Measurements from ENCODE around the gene ST3GAL4. TPM values are rescaled to one million over a fixed set of nuclear protein-coding genes. Genes with fewer than 3 reads are reported as not detected.

Gene ST3GAL4
- total RNA-seq, 1 experiment from 2014 or later: 39.6 TPM

DNA sequence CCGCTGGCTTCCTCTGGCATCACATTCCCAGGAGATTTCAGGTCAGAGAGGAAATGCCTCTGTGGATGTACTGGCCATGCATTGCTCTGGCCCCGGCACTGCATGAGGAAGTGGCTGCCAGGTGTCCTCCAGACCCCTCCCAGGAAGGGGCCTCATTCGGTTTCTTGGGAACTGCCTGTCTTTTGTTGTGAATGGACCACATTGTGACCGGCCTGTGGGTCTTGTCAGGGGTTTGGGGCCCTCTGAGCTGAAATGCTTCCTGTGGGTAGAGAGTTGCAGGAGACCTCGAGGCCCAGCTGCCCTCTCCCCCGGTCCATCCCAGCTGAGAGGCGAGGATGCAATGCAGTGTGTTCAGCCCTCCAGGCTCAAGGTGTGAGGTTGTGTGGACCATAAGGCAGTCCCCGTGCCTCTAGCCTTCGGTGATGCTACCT is 18.8 kb upstream of the ST3GAL4 start:
- H3K9me3 ChIP-seq (replicated peaks): no peaks in the 10 kb centered on the region
- H3K4me1 ChIP-seq: peaks cover 57% of the 10 kb centered on the region
- peak; percentile 63 to 69 for DNase-seq
- H3K36me3 ChIP-seq: no peaks in the 10 kb centered on the region; the same call in 1 of the 2 replicates
- H3K27me3 ChIP-seq: no peaks in the 10 kb centered on the region
- peak overlapping the region; percentile 80 for H3K27ac ChIP-seq
- no peak overlapping the region for H3K4me3 ChIP-seq

DNA sequence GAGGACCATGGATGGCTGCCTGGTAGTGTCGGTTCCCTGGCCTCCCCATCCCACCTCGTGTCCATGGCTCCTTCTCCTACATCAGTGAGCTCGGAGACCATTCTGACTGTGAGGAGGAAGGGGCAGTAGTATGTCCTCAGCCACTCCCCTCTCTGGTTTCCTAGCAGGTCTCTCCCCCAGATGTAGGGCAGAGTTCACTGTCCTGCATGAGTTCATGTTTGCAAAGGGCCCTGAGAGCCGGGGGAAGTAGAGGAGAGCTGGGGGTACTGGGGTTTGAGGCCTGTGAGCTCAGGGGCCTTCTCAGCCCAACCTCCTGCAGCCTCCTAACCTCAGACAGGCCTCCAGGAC is 18.4 kb upstream of the ST3GAL4 start:
- no peaks in the 10 kb centered on the region for H3K9me3 ChIP-seq (replicated peaks)
- H3K27ac ChIP-seq: peak overlapping the region; percentile 80
- H3K4me1 ChIP-seq: peaks cover 61% of the 10 kb centered on the region
- no peak for DNase-seq
- H3K27me3 ChIP-seq: no peaks in the 10 kb centered on the region
- H3K4me3 ChIP-seq: no peak overlapping the region
- no peaks in the 10 kb centered on the region; the same call in 1 of the 2 replicates for H3K36me3 ChIP-seq

DNA sequence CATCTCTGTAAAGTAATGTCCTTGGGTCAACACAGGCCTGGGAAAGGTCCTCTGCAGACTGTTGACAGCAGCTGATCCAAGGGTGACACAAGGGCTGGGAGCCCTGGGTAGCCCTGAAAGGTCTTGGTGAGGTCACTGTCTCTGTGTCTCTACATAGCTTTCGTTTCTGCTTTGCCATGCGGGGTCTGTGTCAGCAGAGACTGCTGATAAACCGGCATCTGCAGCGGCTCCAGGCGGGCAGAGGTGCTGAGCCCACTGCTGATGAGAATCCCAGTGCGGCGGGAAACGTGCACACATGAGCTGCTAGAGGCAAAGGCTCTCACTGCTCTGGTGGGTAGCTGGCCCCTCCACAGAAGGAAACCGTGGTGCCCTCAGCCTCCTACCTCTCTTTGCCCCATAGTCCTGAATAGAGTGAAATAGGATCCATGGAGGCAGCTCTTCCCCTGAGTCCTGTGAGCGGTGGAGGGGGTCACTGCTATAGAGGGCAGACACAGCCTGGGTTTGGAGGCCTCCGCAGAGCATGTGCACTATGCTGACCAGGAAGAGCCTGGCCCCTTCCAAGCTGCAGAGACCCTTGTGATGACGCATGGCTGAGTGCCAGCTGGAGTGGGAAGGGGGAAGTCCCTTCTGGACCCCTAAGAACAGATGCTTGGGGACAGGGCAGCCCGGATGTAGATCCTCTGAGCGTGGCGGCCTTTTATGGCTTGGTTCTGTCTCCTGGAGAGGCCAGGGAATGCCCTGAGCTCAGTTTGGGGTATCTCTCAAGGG is 17.8 kb upstream of the ST3GAL4 start:
- Histone ChIP-seq H3K27me3 (no peaks in the 10 kb centered on the region), H3K4me1 (peaks cover 66% of the 10 kb centered on the region), H3K36me3 (no peaks in the 10 kb centered on the region; the same call in 1 of the 2 replicates), H3K27ac (peak overlapping the region; percentile 80), H3K9me3 (replicated peaks) (no peaks in the 10 kb centered on the region), H3K4me3 (no peak overlapping the region)
- DNase-seq: no peak

DNA sequence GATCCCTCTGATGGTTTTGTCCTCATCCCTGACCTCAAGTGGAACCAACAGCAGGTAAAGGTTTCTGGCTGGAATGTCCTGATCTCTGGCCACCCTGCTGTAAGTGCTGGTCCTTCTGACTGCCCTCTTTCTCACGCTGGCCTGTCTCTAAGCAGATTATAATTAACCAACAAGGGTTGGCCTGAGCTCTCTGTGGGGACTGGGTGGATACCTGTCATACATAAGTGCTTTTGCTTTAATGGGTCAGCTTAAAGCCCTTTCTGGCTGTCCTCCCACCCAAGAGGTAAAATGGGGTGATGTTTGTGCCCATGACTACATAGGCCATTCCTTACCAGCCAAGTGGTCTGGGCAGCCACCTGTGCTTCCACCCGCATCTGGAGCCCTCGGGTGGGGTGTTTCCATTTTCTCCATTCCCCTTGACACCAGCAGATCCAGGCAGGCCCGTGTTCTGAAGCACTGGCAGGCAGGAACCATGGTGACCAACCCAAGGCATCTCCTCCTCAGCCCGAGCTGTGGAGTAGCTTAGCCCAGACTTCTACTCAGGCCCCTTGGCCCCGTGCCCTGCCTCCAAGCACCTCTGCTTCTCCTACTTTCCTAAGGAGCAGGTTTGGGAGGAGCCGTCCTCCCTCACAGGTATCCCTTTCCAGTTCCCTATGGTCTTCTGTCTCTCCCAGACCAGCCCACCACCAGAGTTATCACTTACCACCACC is 17.0 kb upstream of the ST3GAL4 start:
- Histone ChIP-seq H3K27me3 (no peaks in the 10 kb centered on the region), H3K4me3 (no peak overlapping the region), H3K36me3 (no peaks in the 10 kb centered on the region; the same call in 1 of the 2 replicates), H3K27ac (no peak overlapping the region), H3K9me3 (replicated peaks) (no peaks in the 10 kb centered on the region), H3K4me1 (peaks cover 67% of the 10 kb centered on the region)
- no peak for DNase-seq

DNA sequence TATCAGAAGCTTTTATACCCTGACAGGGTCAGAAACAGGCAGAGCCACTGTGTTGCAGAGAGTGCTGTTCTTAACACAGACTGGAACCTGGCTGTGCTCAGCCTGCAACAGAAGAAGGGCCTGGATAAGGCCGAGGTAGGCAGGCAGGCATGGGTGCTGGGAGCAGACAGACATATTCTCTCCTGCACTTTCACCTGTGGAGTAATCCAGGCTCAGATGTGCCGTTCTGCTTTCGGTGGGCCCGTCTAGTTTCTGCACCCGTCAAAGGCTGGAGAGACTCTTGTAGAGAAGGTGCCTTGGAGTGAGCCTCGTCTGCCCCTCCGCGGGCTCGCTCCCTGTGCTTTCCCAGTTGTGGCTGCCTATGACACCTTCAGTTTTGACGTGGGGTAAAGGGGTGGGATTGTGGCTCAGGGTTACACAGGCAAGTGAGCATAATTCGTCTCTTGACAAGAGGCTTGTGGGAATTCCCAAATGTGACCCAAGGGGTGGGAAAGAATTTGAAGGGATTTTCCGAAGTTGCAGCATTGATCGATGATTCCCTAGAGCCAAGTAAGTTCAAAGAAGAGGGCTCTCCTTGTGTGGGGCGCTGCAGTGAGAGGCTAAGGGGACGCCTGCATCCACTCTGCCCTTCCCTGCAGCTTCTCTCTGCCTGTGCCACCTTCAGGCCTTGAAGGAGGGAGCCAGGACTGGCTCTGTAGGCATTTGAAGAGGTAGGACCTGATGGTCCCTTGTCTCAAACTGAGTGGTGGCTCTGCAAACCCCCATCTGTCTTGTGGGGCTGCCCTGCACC is 16.2 kb upstream of the ST3GAL4 start:
- Histone ChIP-seq H3K27ac (no peak overlapping the region), H3K4me3 (no peak overlapping the region), H3K9me3 (replicated peaks) (no peaks in the 10 kb centered on the region), H3K36me3 (no peaks in the 10 kb centered on the region; the same call in 1 of the 2 replicates), H3K4me1 (peaks cover 67% of the 10 kb centered on the region), H3K27me3 (no peaks in the 10 kb centered on the region)
- no peak for DNase-seq

DNA sequence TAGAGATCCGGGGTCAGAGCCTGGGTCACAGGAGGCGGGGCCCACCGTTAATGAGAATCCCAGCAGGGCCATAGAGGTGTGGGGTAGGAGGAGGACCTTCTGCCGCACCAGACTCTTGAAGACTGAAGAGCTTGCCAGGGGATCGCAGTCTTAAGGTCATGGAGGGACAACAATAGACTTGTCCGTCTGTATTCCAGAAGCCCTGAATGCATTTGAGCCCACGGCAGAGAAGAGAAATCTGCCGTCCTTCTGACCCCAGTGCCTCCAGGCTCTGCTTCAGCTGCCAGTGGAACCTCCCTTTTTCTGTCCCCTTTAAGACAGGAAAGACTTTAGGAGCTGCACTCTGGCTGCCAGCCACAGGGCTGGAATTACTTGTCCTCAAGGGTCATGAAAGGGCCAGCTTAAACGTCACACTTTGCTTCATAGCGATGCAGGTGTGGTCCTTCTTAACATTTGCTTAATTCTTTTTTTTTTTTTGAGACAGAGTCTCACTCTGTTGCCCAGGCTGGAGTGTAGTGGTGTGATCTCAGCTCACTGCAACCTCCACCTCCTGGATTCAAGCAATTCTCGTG is 15.5 kb upstream of the ST3GAL4 start:
- Histone ChIP-seq H3K27ac (peak overlapping the region; percentile 22; the same call in 1 of the 2 replicates), H3K4me1 (peaks cover 60% of the 10 kb centered on the region), H3K36me3 (no peaks in the 10 kb centered on the region; the same call in 1 of the 2 replicates), H3K27me3 (no peaks in the 10 kb centered on the region), H3K9me3 (replicated peaks) (no peaks in the 10 kb centered on the region), H3K4me3 (no peak overlapping the region)
- peak in 1 of 2 experiments; percentile 43 for DNase-seq

DNA sequence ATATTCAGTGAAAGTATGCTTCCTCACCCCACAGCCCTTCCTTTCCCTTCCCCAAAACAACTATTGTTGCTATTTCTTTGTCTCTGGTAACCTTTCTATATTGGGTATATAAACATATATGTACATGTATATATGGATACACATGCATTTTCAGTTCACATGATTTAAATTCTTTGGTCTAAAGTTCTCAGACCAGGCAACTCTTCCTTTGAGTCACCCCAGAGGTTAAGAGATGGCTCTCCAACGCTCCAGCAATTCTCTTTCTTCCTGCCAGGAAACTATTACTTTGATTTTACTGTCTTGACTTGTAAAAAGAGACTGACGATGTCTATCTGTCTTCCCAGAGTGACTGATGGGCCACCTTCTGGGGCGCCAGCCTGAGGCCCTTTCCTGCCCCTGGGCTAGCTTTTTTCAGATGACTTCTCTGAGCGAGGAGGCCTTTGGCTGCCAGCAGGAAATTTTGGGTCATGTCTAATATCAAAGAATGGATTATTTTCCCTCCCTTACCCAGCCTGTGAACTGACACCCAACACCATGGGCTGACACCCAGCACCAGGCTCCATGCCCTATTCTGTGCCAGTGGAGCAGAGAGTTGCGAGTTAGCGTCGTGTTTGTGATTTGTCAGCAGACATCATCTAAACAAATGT is 14.4 kb upstream of the ST3GAL4 start:
- Histone ChIP-seq H3K4me1 (peaks cover 50% of the 10 kb centered on the region), H3K27me3 (no peaks in the 10 kb centered on the region), H3K27ac (peak overlapping the region; percentile 81), H3K9me3 (replicated peaks) (no peaks in the 10 kb centered on the region), H3K36me3 (no peaks in the 10 kb centered on the region; the same call in 1 of the 2 replicates), H3K4me3 (no peak overlapping the region)
- no peak for DNase-seq

DNA sequence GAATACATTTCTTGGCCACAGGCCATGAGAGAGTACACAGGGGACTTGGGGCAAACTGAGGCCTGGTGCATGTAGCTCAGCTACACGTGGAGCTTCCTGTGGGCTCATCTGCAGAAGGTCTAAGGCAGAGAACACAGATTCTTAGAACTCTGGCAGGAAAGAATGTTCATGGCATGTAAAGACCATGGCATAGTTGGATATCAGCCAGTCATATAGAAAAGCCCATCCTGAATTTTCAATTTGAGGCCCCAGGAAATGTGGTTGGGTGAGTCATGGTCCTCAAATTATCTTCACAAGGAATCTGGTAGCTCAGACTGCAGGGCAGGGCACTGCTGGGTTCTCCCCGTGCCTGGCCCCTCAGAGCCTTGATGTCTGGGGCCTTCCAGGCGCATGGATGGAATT is 13.7 kb upstream of the ST3GAL4 start:
- Histone ChIP-seq H3K4me3 (no peak overlapping the region), H3K36me3 (no peaks in the 10 kb centered on the region; the same call in 1 of the 2 replicates), H3K9me3 (replicated peaks) (no peaks in the 10 kb centered on the region), H3K27ac (peak overlapping the region; percentile 81), H3K4me1 (peaks cover 44% of the 10 kb centered on the region), H3K27me3 (no peaks in the 10 kb centered on the region)
- peak; percentile 78 to 87 for DNase-seq

DNA sequence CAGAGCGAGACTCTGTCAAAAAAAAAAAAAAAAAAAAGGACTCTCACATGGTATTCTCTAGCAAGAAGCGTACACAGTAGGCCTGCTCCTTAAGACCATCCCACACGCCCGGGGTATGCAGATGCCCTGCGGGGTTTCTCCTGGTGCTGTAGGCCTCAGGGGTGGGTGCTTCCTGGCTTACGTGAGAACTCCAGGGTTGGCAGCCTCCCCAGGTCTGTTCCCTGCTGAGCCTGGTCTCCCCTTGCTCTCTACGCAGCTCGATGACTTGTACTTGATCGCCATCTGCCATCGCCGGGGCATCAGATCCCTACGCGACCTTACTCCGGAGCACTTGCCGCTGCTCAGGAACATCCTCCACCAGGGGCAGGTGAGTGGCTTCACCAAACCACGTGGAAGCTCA is 12.4 kb upstream of the ST3GAL4 start:
- H3K27me3 ChIP-seq: no peaks in the 10 kb centered on the region
- no peaks in the 10 kb centered on the region; the same call in 1 of the 2 replicates for H3K36me3 ChIP-seq
- no peak overlapping the region for H3K27ac ChIP-seq
- no peaks in the 10 kb centered on the region for H3K9me3 ChIP-seq (replicated peaks)
- no peak for DNase-seq
- peaks cover 35% of the 10 kb centered on the region for H3K4me1 ChIP-seq
- H3K4me3 ChIP-seq: no peak overlapping the region

DNA sequence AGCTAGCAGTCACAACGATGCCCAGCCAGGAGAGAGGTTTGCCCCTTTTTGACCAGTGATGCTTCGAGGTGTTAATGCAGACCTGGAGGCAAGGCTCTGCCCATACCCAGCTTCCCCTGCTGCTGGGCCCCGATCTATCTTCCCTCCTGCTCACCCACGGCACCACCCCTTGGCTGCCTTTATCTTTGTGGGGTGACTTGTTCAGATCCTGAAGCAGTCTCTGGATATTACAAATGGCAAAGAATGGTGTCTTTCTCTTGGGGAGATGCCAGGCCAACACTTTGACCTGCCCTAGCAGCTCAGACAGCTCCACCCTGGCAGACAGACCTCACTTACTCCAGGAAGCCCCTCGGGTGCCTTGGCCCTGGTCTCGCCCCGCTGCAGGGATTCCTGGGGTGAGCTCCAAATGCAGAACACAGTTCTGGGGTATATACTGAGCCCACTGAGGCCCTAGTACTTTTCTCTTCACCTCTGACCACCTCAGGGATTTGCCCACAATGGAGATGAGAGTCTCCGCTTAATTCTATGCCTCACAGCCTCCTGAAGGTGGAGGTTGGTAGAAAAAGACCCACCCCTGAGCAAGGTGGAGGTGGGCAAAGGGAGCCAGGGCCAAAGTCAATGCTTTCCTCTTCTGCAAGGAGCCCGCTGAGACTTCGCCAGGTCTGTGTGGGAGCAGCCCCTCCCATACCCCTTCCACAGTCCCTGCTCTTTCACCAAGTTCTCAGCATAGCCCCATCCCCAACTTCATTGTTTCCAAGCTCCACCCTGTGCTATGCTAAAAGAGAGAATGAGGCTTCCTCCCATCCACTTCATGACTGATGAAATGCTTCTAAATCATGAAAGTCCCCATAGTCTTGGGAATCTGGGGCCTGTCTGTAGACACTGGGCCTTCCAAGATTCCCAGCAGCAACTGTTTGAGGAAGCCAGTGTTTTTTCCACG is 11.1 kb upstream of the ST3GAL4 start:
- no peaks in the 10 kb centered on the region for H3K27me3 ChIP-seq
- DNase-seq: no peak
- H3K9me3 ChIP-seq (replicated peaks): no peaks in the 10 kb centered on the region

DNA sequence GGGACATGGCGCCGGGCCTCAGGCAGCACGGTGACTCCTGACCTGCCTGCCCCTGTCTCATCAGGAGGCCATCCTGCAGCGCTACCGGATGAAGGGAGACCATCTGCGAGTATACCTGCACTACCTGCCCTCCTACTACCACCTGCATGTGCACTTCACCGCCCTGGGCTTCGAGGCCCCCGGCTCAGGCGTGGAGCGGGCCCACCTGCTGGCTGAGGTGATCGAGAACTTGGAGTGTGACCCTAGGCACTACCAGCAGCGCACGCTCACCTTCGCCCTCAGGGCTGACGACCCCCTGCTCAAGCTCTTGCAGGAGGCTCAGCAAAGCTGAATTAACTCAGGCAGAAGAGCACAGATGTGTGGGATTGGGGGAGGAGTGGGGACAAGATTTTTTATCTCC is 10.2 kb upstream of the ST3GAL4 start:
- Histone ChIP-seq H3K27me3 (no peaks in the 10 kb centered on the region), H3K4me1 (peaks cover 23% of the 10 kb centered on the region), H3K36me3 (peaks cover under 1% of the 10 kb centered on the region; the same call in 1 of the 2 replicates), H3K9me3 (replicated peaks) (no peaks in the 10 kb centered on the region), H3K4me3 (no peak overlapping the region), H3K27ac (no peak overlapping the region)
- no peak for DNase-seq

More for the DNA sequence above, 11.1 kb upstream of the ST3GAL4 start:
- Histone ChIP-seq H3K27ac (no peak overlapping the region), H3K4me1 (peaks cover 32% of the 10 kb centered on the region), H3K4me3 (no peak overlapping the region), H3K36me3 (no peaks in the 10 kb centered on the region; the same call in 1 of the 2 replicates)

DNA sequence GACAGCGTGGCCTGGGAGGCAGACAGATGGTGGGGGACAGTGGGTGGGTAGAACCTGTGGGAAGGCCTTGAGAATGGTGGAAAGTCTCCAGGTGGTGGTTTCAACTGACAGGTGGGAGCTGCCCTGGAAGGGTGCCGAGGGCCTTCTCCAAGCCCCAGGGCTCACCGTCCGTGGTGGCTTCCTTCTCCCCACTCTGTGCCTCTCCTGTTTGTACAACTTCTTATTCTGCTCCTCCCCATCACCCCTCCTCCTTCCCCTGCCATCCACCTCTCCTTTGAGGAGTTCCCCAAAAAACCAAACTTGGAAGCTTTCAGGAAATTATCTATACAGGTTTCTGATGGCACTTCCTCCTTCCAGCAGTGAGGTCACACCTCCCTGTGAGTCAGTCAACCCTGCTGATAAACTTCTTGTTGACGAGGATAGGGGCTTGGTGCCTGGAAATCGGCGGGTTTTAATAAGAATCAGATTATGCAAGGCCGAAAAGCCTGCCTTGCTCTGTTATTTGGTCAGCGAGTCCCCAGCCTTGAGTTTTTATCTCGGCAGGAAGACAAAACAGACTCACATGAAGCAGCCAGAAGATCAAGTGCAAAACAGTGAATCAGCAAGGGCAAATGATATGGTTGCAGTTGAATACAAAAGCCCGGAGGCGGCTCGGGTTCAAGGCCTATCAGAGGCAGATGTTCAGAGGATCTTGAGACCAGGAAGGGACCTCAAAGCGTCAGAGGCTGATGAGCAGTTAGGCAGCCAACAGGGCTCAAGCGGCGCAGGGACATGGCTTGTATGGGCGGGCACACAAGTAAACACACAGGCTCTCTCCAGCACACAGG is 9.5 kb upstream of the ST3GAL4 start:
- Histone ChIP-seq H3K9me3 (replicated peaks) (no peaks in the 10 kb centered on the region), H3K27ac (no peak overlapping the region), H3K4me3 (no peak overlapping the region), H3K36me3 (peaks cover 4% of the 10 kb centered on the region; the same call in 1 of the 2 replicates), H3K27me3 (no peaks in the 10 kb centered on the region), H3K4me1 (peaks cover 17% of the 10 kb centered on the region)
- DNase-seq: no peak

All from SJCRH30 (cell line).